ENCODE data around the gene RSPO1.

Gene RSPO1

DNA sequence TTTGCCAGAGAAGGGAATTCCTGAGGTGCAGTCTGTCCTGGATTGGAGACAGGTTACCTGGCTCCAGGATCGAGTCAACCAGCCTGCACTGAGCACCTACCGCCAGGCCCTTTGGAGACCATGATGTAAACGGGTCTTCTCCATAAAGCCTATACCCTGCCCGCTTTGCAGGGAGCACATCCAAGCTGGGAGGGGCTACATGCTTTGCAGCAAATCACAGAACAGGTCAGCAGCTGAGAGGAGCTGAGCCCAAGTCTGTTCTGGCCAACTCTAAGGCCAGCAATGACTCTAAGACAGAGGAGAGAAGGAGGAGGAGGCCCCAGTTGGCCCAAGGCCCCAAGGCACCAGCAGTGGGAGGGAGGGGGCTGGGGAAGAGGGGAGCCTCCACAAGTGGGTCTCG is 15.5 kb upstream of the RSPO1 start:
- no peak for DNase-seq (ENCODE audit: low read depth in 2 of 2)
- TF ChIP-seq, protein P1, sequence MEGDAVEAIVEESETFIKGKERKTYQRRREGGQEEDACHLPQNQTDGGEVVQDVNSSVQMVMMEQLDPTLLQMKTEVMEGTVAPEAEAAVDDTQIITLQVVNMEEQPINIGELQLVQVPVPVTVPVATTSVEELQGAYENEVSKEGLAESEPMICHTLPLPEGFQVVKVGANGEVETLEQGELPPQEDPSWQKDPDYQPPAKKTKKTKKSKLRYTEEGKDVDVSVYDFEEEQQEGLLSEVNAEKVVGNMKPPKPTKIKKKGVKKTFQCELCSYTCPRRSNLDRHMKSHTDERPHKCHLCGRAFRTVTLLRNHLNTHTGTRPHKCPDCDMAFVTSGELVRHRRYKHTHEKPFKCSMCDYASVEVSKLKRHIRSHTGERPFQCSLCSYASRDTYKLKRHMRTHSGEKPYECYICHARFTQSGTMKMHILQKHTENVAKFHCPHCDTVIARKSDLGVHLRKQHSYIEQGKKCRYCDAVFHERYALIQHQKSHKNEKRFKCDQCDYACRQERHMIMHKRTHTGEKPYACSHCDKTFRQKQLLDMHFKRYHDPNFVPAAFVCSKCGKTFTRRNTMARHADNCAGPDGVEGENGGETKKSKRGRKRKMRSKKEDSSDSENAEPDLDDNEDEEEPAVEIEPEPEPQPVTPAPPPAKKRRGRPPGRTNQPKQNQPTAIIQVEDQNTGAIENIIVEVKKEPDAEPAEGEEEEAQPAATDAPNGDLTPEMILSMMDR (IDR thresholded peaks at IDR 0.05; ENCODE audit: low read depth, low read length) = no peak
- no peak overlapping the region for H3K4me3 ChIP-seq (replicated peaks in 1 of 2; ENCODE audit: low read depth in 2 of 2, low read length in 2 of 2)

DNA sequence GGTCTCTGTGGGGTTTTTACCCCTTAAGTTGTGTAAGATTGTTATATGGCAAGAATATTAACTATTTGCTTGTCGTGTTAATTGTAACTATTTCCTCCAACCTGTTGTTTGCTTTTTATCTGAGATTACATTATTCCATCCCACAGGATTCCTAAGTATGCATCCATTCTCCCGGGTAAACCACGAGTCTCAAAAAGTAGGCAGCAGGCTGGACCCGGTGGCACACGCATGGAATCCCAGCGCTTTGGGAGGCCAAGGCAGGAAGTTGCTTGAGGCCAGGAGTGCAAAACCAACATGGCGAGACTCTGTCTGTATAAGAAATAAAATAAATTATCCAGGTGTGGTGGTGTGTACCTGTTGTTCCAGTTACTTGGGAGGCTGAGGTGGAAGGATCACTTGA is 12.6 kb upstream of the RSPO1 start:
- no peak overlapping the region for H3K4me3 ChIP-seq (replicated peaks in 1 of 2; ENCODE audit: low read depth in 2 of 2, low read length in 2 of 2)
- TF ChIP-seq, protein P1 (IDR thresholded peaks at IDR 0.05; ENCODE audit: low read depth, low read length) = no peak
- no peak for DNase-seq (ENCODE audit: low read depth in 2 of 2)

DNA sequence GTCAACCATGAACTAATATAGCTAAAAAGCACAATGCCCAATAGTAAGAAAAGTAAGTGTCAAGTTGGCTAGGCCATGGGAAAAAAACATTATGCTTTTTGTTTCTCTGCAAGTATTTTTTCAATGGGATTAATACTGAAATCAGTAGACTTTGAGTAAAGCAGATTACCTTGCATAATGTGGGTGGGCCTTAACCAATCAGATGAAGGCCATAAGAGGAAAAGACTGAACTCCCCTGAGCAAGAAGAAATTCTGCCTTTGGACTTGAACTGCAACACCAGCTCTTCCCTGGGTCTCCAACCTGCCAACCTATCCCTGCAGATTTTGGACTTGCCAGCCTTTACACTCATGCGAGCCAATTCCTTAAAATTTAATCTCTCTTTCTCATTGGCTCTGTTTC is 6.4 kb upstream of the RSPO1 start:
- DNase-seq (ENCODE audit: low read depth in 2 of 2) = no peak
- no peak overlapping the region for H3K4me3 ChIP-seq (replicated peaks in 1 of 2; ENCODE audit: low read depth in 2 of 2, low read length in 2 of 2)
- TF ChIP-seq, protein P1 (IDR thresholded peaks at IDR 0.05; ENCODE audit: low read depth, low read length) = no peak

DNA sequence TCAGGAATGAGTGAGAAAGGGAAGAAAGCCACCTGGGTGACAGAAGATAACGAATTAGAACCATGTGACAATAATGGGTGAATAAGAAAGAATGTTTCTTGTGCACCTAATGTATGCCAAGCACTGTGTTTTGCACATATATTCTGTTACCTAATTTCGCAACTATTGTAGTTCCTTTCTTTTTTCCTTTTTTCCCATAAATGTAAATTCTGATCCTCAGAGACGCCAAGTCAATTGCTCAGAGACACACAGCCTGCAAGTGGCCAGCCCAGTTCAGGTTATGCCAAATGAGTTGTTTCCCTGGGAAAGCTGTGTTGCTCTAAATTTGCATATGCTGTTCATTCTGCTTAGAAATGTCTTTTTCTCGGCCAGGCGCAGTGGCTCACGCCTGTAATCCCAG is 1.7 kb upstream of the RSPO1 start:
- TF ChIP-seq, protein P1 (IDR thresholded peaks at IDR 0.05; ENCODE audit: low read depth, low read length) = no peak
- no peak for DNase-seq (ENCODE audit: low read depth in 2 of 2)
- H3K4me3 ChIP-seq (replicated peaks in 1 of 2; ENCODE audit: low read depth in 2 of 2, low read length in 2 of 2) = no peak overlapping the region

DNA sequence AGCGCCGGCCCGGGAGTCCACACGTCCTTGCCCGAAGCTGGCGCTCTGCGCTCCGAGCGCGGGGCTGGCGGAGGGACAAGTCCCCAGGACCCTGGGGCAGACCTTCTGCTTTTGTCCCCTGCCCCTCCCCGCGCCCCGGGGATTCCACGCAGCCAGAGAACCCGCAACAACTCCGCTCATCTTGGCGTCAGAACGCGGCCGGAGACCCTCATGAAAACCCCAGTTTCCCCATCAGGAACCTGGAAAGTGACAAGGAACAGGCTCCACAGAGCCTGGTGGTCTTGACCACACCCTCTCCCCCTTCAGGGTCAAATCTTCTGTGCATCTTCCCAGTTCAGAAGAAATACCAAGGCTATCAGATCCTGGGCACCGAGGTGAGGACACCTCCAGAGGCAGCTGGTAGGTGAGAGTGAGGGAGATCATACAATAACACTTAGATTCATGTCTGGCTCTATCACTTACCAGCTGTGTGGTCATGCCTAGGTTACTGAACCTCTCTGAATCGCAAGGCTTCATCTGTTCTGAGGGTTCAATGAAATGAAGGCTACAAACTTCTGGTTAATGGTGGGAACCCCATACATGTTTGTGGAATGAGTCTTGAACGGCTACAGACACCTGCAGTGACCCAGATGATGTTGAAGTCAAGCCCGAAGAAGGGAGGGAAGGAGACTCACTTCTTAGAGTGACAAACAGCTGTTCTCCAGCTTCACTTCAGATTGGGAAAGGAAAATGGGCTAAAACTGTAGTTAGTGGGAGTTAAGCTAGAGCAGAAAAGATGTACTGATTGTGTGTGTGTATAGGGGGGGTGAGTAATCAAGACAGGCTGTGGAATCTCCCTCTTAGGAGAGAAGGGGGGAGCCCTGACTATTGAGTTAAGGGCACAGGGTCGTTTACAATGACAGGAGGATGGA is 555 bp upstream of the RSPO1 start:
- no peak overlapping the region for H3K4me3 ChIP-seq (replicated peaks in 1 of 2; ENCODE audit: low read depth in 2 of 2, low read length in 2 of 2)
- TF ChIP-seq, protein P1 (IDR thresholded peaks at IDR 0.05; ENCODE audit: low read depth, low read length) = no peak
- DNase-seq (ENCODE audit: low read depth in 2 of 2) = no peak

DNA sequence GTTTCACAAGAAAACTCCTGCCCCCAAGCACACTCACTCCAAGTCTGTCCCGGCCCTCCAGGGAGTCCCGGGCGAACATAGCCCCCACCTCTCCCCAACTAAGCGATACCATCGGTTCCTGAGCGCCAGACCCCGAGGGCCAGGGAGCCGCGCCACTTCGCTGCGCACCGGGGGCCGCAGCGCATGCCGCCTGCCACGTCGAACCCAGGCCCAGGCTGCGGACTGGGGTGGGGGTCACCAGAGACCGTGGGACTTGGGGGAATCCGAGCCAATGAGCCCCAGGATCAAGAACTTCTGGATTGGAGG is 801 bp downstream of the RSPO1 start:
- no peak for DNase-seq (ENCODE audit: low read depth in 2 of 2)
- H3K4me3 ChIP-seq (replicated peaks in 1 of 2; ENCODE audit: low read depth in 2 of 2, low read length in 2 of 2) = no peak overlapping the region
- TF ChIP-seq, protein P1 (IDR thresholded peaks at IDR 0.05; ENCODE audit: low read depth, low read length) = no peak
